PC-3 (cell line): ENCODE measurements around the gene TLNRD1.

ENCODE experiments used
- CTCF ChIP-seq: fragments of 300-600 bp; sonication (generic); conservative IDR thresholded peaks from 2 replicates; pipeline ENCODE4 v1.5.1; 2017; ENCODE audit warnings: antibody characterized with exemption, low read depth, mild to moderate bottlenecking, low read length
- EZH2 ChIP-seq: fragments of 300-600 bp; sonication (generic); IDR thresholded peaks from one replicate; pipeline ENCODE4 v1.6.1; 2017; ENCODE audit warnings: antibody characterized with exemption, mild to moderate bottlenecking, low read length; ENCODE audit not compliant: unreplicated experiment

GRCh38 chr15:81010086-81010485 lies 9.4 kb downstream of the TLNRD1 start:
- TF ChIP-seq EZH2: no peak
- TF ChIP-seq CTCF: no peak
